ENCODE measurements around the gene CA11.

Gene CA11

GRCh38 chr19:48613024-48613851 lies 32.7 kb downstream of the CA11 start:
- no peak for DNase-seq (ENCODE audit: low spot score)

GRCh38 chr19:48611872-48612271 lies 34.1 kb downstream of the CA11 start:
- no peak for DNase-seq (ENCODE audit: low spot score)

DNA sequence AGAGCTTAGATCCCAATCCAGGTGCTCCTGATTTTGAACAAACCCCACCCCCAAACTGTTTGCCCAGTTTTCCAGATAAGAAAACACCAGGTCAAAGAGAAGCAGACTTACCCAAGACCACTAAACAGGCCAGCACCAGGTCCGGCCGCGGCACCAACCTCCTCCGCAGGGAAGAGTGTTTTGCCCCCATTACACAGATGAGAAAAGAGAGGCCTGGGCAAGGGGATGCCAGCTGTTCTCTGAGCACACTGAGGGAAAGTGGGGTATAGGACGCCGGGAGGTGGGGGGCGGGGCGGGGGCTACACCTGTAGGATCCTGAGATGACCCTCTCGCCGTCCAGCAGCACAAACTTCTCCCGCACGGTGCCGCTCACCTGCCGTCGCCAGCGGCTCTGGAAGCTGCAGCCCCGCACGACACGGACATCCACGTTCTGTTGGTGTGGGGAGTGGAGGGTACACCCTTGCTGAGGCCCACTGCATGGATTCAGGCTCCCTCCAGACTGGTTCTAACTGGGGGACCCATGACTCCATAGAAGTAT lies 36.3 kb downstream of the CA11 start:
- DNase-seq (ENCODE audit: low spot score), result no peak

DNA sequence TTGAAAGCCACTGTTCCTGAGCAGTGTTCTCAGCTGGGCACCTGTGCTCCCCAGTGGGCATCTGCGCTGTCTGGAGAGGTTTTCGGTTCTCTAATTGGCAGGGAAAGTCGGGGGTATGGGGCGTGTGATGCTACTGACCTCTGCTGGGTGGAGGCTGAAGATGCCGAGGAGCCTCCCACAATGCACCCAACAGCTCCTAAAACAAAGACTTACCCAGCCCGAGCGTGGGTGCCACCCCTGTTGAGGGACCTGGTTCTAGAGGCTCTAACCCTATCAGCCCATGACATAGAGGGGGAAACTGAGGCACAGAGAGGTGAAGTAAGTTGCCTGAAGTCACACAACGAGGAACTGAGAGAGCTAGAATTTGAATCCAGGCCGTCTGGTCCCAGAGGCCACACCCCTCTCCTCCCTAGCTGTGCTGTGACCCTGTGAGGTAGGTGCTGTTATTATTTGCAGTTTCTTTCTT lies 37.2 kb downstream of the CA11 start:
- DNase-seq (ENCODE audit: low spot score), result peak; percentile 76

- DNase-seq (ENCODE audit: low spot score), result no peak
Observed at GRCh38 chr19:48607359-48607755, 38.6 kb downstream of the CA11 start.

GRCh38 chr19:48606463-48607358 lies 39.3 kb downstream of the CA11 start, which contains the start of gene SPACA4:
Gene SPACA4 (plus strand): TSS chr19:48606742. CDS start chr19:48606979, 237 bp downstream.
- DNase-seq (ENCODE audit: low spot score), result no peak

GRCh38 chr19:48603850-48604249 lies 42.1 kb downstream of the CA11 start:
- DNase-seq (ENCODE audit: low spot score), result no peak

DNA sequence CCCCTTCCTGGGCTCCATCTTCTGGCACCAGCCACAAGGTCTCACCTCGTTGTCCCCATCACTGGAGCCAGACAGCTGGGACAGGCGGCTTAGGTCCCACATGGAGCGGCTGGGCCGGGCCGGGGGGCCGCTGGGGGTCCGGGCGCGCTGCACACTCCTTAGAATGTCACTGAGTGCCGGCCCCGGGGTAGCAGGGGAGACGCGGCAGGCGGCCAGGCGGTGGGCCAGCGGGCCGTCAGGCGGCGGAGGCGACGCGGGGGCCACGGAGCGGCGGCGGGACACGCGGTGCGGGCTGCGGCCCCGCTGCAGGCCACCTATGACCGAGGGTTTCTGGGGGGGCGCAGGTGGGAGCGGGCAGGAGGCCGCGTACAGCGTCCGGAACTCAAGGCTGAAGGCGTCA lies 42.5 kb downstream of the CA11 start:
- no peak for DNase-seq (ENCODE audit: low spot score)

- DNase-seq (ENCODE audit: low spot score), result no peak
Observed at GRCh38 chr19:48603001-48603400, 43.0 kb downstream of the CA11 start.

DNA sequence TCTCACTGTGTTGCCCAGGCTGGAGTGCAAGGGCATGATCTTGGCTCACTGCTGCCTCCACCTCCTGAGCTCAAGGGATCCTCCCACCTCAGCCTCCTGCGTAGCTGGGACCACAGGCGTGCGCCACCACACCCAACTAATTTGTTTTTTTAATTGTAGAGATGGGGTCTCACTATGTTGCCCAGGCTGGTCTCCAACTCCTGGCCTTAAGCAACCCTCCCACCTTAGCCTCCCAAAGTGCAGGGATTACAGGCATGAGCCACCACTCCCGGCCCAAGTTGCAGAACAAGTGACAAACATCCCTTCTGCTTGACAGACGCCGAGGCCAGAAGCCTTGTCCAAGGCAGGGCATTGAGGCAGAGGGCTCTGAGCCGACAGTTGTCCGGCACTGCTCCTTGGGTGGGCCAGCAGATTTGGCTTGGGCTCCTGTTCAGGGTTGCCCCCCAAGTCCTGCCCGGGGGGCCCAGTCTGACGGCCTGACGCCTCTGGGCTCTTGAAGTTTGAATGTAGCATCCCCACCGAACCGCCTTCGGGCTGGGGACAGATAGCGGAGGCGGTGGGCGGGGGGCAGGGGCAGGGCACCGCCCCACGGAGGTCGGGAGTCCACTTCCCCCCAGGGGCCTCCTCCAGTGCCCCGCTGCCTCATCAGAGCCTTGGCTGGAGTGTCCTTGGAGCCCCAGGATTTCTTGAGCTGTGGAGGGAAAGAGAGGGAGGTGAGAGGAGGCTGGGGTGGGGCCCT lies 45.1 kb downstream of the CA11 start:
- DNase-seq (ENCODE audit: low spot score), result peak; percentile 6

- peak; percentile 20 for DNase-seq (ENCODE audit: low spot score)
Observed at GRCh38 chr19:48598996-48599700, 46.8 kb downstream of the CA11 start.

GRCh38 chr19:48596679-48597465 lies 49.1 kb downstream of the CA11 start:
- peak; percentile 6 for DNase-seq (ENCODE audit: low spot score)

DNA sequence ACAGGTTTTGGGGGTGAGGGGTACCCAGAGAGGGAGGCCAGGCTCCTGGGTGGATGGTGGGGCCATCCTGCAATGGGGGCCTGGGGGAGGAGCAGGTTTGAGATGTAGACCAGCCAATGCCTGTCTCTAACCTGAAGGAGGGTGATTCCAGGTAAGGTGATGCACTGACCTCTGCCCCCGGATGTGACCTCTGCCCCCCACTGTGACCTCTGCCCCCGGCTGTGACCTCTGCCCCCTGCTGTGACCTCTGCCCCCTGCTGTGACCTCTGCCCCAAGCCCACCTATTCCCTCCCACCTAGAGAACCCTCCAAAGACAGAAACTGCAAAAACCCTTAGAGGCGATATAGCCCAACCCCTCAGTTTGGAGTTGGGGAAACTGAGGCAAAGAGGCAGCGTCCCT lies 49.8 kb downstream of the CA11 start:
- peak; percentile 7 for DNase-seq (ENCODE audit: low spot score)

GRCh38 chr19:48595833-48596232 lies 50.2 kb downstream of the CA11 start:
- DNase-seq (ENCODE audit: low spot score), result no peak

GRCh38 chr19:48595171-48595570 lies 50.8 kb downstream of the CA11 start:
- DNase-seq (ENCODE audit: low spot score), result peak; percentile 3

DNA sequence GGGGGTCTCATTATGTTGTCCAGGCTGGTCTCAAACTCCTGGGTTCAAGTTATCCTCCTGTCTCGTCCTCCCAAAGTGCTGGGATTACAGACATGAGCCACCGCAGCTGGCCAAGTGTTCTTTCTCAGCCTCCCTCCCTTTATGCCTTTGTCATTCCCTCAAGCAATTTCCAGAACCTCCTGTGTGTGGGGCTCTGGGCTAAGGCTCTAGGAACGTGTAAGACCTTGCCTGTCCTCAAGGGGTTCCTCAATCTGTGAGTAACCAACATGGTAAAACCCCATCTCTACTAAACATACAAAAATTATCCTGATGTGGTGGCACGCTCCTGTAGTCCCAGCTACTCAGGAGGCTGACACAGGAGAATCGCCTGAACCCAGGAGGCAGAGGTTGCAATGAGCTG lies 55.0 kb downstream of the CA11 start:
- peak; percentile 16 for DNase-seq (ENCODE audit: low spot score)

DNA sequence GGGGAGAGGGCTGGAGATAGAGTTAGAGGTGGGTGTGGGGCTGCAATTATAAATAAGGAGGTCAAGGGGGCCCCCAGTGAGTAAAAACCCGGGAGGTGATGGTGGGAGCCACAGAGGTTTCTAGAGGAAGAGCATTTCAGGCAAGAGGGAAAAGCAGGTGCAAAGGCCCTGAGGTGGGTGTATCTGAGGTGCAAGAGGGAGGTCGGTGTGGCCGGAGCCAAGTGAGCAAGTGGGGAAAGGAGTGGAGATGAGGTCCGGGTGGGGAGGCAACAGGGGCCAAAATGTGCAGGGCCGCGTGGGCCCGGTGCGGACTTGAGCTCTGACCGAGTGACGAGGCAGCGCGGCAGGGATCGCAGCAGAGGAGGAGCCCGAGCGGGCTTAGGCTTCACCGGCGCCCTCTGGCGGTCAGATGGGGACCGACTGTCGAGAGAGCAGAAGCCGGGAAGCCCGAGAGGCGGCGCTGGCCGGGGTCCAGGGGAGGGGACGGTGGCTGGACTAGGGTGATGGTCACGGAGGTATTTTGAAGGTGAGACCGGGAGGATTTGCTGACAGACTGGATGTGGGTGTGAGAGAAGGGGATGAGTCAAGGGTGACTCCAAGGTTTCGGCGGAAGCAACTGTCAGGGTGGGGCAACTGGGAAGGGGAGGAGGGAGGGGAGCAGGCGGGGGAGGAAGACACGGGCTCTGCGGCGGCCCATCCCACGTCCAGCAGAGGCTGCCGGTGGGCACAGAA lies 57.2 kb downstream of the CA11 start:
- peak; percentile 93 for DNase-seq (ENCODE audit: low spot score)

Measured in iPS-NIHi11 (cell line).